GM12891 (cell line): Measurements from ENCODE around the gene LBX2.

ENCODE experiments used
- PAX5 ChIP-seq: IDR thresholded peaks from 2 replicates; pipeline ENCODE4 v1.6.1; 2011; ENCODE audit warnings: low read length, moderate library complexity, mild to moderate bottlenecking; ENCODE audit not compliant: insufficient read depth, severe bottlenecking
- POLR2A ChIP-seq: IDR thresholded peaks from 2 replicates; pipeline ENCODE4 v1.6.1; 2011; ENCODE audit warnings: low read depth, low read length, control low read depth
- POLR2AphosphoS5 ChIP-seq: IDR thresholded peaks from 2 replicates; pipeline ENCODE4 v1.6.1; 2011; ENCODE audit warnings: low read depth, low read length, control low read depth
- SPI1 ChIP-seq: IDR thresholded peaks from 2 replicates; pipeline ENCODE4 v1.6.1; 2011; ENCODE audit warnings: low read depth, low read length, control low read depth
- TAF1 ChIP-seq: IDR thresholded peaks from 2 replicates; pipeline ENCODE4 v1.6.1; 2011; ENCODE audit warnings: low read depth, low read length, control low read depth

DNA sequence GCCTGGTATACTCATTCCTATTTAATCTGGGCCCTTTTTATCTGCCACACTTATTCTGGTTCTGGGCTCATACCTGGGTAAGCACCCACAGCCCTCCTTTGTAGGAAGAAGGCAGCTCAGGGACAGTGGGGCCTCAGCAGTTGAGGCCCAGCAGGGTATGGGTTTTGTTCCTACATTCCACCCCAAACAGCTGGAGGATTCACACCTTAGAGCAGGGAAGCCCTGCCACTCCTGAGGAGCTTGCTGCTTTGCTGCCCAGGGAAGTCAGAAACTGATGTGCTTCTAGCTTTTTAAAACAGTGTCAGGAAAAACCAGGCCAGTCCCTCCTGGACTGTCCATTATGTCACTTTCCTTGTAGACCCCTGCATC, 1.2 kb upstream of the LBX2 start:
- TF ChIP-seq POLR2A (no peak), POLR2AphosphoS5 (no peak), SPI1 (no peak), TAF1 (no peak), PAX5 (no peak)
